GM23338 (cell line): Measurements from ENCODE around the gene REEP1. TPM values are rescaled to one million over a fixed set of nuclear protein-coding genes. Genes with fewer than 3 reads are reported as not detected.

Source experiments
- ATAC-seq: fragments of 200-7000 bp; cut with Tn5 transposase; 3 replicates; pipeline ENCODE4 v1.9.1; 2020
- DNase-seq: peaks from one replicate; pipeline ENCODE4 v3.0.0-alpha.2; 2015; ENCODE audit warnings: low spot score
- H2AFZ ChIP-seq: fragments of 200-600 bp; sonication (generic); 2 replicates; pipeline ENCODE4 v1.8.0; 2016; ENCODE audit warnings: antibody characterized with exemption, mild to moderate bottlenecking, moderate library complexity
- H3F3A ChIP-seq: fragments of 200-600 bp; sonication (generic); replicated peaks from 2 replicates; pipeline ENCODE4 v1.8.0; 2017; ENCODE audit warnings: antibody characterized with exemption, mixed run types, low read depth
- H3K27ac ChIP-seq: fragments of 200-600 bp; sonication (generic); 2 replicates; pipeline ENCODE4 v1.6.1; 2016; ENCODE audit warnings: low read depth
- H3K27me3 ChIP-seq: fragments of 200-600 bp; sonication (generic); 2 replicates; pipeline ENCODE4 v1.8.0; 2016; ENCODE audit warnings: mild to moderate bottlenecking, mixed run types, moderate library complexity; ENCODE audit not compliant: insufficient read depth
- H3K36me3 ChIP-seq: fragments of 200-600 bp; sonication (generic); 2 replicates; pipeline ENCODE4 v1.8.0; 2016; ENCODE audit warnings: mild to moderate bottlenecking; ENCODE audit not compliant: insufficient read depth
- H3K4me1 ChIP-seq: fragments of 200-600 bp; sonication (generic); 2 replicates; pipeline ENCODE4 v1.8.0; 2016; ENCODE audit warnings: mild to moderate bottlenecking, moderate library complexity; ENCODE audit not compliant: insufficient read depth
- H3K4me2 ChIP-seq: fragments of 200-600 bp; sonication (generic); 2 replicates; pipeline ENCODE4 v1.7.1; 2017; ENCODE audit warnings: mixed run types
- H3K4me3 ChIP-seq: fragments of 200-600 bp; sonication (generic); 2 replicates; pipeline ENCODE4 v1.6.1; 2016; ENCODE audit warnings: mixed run types
- H3K79me2 ChIP-seq: fragments of 200-600 bp; sonication (generic); replicated peaks from 2 replicates; pipeline ENCODE4 v1.8.0; 2017; ENCODE audit warnings: mild to moderate bottlenecking; ENCODE audit not compliant: insufficient read depth
- H3K9me2 ChIP-seq: fragments of 200-600 bp; sonication (generic); 2 replicates; pipeline ENCODE4 v1.8.0; 2017; ENCODE audit not compliant: insufficient read depth
- H4K20me1 ChIP-seq: fragments of 200-600 bp; sonication (generic); replicated peaks from 2 replicates; pipeline ENCODE4 v1.8.0; 2017; ENCODE audit warnings: mild to moderate bottlenecking; ENCODE audit not compliant: insufficient read depth
- H3K27ac Mint-ChIP-seq: 2 replicates; pipeline ENCODE4 v1.8.0; 2020; ENCODE audit warnings: inconsistent platforms, mild to moderate bottlenecking, moderate library complexity, mixed read lengths
- H3K27me3 Mint-ChIP-seq: 3 replicates; pipeline ENCODE4 v1.8.0; 2022; ENCODE audit warnings: low read depth, mild to moderate bottlenecking, moderate library complexity, mixed read lengths, inconsistent platforms; ENCODE audit not compliant: insufficient read depth, poor library complexity
- H3K36me3 Mint-ChIP-seq: 3 replicates; pipeline ENCODE4 v1.8.0; 2021; ENCODE audit warnings: low read depth, mild to moderate bottlenecking, inconsistent platforms, moderate library complexity, mixed read lengths
- H3K4me1 Mint-ChIP-seq: 3 replicates; pipeline ENCODE4 v1.8.0; 2020; ENCODE audit warnings: mild to moderate bottlenecking, inconsistent platforms, mixed read lengths
- H3K4me3 Mint-ChIP-seq: 3 replicates; pipeline ENCODE4 v1.8.0; 2021; ENCODE audit warnings: moderate library complexity, mild to moderate bottlenecking, inconsistent platforms, mixed read lengths
- H3K9me3 Mint-ChIP-seq: 3 replicates; pipeline ENCODE4 v1.8.0; 2020; ENCODE audit warnings: moderate library complexity, mild to moderate bottlenecking, inconsistent platforms, mixed read lengths
- CREB1 ChIP-seq: fragments of 250-450 bp; sonication (Bioruptor Pico); IDR thresholded peaks from 2 replicates; pipeline ENCODE4 v1.5.0; 2020; ENCODE audit warnings: low read depth, mild to moderate bottlenecking, moderate library complexity
- EZH2phosphoT487 ChIP-seq: fragments of 200-600 bp; sonication (generic); IDR thresholded peaks from one replicate; pipeline ENCODE4 v1.8.1; 2018; ENCODE audit warnings: antibody characterized with exemption; ENCODE audit not compliant: unreplicated experiment
- polyA plus RNA-seq: library from polyadenylated mRNA; unstranded; fragments of >200 nt; fragmentation: Nextera tagmentation; extraction: Ambion mirVana; gene quantifications from 2 replicates; pipeline ENCODE4 v1.2.1, GENCODE V29; 2016
- total RNA-seq: library from RNA; depleted of rRNA; stranded (reverse); fragments of >200 nt; shearing (Covaris generic); gene quantifications from 2 replicates; pipeline ENCODE4 v1.2.3, GENCODE V29; 2014
- TF ChIP-seq, protein P1 (sequence below): fragments of 250-450 bp; sonication (Bioruptor Pico); IDR thresholded peaks from 2 replicates; pipeline ENCODE4 v1.5.0; 2020; ENCODE audit warnings: mild to moderate bottlenecking, moderate library complexity
- TF ChIP-seq, protein P2 (sequence below), 2 experiments: fragments of 200-600 bp in 1 of 2; sonication (generic) in 1 of 2; conservative IDR thresholded peaks; 2 replicates each; pipeline versions ENCODE4 v1.5.1 to v1.6.1; 2016 to 2017; ENCODE audit warnings: antibody characterized with exemption in 2 of 2, low read depth in 2 of 2, mild to moderate bottlenecking in 2 of 2, moderate library complexity in 1 of 2
- TF ChIP-seq, protein P3 (sequence below): IDR thresholded peaks from one replicate; pipeline ENCODE4 v1.6.1; 2018; ENCODE audit warnings: antibody characterized with exemption; ENCODE audit not compliant: unreplicated experiment

REEP1 gene
- total and polyA plus RNA-seq, 2 experiments from 2014 or later: 1.6 to 1.8 TPM

DNA sequence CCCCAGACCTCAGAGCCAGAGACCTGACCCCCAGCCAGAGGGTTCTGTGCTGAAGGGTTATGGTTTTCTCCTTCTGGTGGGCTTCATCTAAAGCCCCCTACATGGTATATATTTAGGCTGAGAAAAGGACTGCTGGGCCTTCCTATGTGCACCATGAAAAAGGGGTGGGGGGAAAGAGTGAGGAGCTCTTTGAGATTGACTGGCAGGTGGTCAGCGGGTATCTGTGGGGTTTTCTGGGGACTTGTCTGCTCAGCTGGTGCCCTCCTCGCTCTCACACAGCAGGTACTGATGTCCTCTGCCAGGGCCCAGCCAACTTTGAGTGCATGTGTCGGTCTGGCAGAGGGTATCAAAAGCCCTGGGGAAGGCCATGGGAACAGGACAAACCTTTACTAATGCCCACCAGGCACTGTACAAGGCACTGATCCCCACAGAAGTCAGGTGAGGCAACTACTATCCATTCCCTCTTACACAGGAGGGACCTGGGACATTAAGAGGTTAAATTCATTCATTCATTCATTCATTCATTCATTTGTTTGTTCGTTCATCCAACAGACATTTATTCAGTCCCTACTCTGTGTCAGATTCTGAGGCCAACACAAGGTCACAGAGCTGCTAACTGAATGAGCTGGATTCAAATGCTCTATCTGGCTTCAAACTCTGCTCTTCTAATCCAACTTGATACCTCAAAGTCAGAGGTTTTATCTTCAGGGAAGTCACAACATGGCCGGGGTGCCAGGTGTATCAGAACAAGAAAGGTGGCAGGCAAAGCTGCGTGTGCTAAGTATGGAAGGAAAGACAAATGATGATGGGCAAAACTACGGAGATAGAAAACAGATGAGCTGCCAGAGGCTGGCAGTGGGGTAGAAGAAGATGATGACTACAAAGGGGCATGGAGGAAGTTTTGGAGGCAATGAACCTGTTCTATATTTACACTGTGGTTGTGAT lies 44.6 kb downstream of the REEP1 start:
- no peaks in the 10 kb centered on the region for H3K4me1 ChIP-seq
- TF ChIP-seq, protein P1, sequence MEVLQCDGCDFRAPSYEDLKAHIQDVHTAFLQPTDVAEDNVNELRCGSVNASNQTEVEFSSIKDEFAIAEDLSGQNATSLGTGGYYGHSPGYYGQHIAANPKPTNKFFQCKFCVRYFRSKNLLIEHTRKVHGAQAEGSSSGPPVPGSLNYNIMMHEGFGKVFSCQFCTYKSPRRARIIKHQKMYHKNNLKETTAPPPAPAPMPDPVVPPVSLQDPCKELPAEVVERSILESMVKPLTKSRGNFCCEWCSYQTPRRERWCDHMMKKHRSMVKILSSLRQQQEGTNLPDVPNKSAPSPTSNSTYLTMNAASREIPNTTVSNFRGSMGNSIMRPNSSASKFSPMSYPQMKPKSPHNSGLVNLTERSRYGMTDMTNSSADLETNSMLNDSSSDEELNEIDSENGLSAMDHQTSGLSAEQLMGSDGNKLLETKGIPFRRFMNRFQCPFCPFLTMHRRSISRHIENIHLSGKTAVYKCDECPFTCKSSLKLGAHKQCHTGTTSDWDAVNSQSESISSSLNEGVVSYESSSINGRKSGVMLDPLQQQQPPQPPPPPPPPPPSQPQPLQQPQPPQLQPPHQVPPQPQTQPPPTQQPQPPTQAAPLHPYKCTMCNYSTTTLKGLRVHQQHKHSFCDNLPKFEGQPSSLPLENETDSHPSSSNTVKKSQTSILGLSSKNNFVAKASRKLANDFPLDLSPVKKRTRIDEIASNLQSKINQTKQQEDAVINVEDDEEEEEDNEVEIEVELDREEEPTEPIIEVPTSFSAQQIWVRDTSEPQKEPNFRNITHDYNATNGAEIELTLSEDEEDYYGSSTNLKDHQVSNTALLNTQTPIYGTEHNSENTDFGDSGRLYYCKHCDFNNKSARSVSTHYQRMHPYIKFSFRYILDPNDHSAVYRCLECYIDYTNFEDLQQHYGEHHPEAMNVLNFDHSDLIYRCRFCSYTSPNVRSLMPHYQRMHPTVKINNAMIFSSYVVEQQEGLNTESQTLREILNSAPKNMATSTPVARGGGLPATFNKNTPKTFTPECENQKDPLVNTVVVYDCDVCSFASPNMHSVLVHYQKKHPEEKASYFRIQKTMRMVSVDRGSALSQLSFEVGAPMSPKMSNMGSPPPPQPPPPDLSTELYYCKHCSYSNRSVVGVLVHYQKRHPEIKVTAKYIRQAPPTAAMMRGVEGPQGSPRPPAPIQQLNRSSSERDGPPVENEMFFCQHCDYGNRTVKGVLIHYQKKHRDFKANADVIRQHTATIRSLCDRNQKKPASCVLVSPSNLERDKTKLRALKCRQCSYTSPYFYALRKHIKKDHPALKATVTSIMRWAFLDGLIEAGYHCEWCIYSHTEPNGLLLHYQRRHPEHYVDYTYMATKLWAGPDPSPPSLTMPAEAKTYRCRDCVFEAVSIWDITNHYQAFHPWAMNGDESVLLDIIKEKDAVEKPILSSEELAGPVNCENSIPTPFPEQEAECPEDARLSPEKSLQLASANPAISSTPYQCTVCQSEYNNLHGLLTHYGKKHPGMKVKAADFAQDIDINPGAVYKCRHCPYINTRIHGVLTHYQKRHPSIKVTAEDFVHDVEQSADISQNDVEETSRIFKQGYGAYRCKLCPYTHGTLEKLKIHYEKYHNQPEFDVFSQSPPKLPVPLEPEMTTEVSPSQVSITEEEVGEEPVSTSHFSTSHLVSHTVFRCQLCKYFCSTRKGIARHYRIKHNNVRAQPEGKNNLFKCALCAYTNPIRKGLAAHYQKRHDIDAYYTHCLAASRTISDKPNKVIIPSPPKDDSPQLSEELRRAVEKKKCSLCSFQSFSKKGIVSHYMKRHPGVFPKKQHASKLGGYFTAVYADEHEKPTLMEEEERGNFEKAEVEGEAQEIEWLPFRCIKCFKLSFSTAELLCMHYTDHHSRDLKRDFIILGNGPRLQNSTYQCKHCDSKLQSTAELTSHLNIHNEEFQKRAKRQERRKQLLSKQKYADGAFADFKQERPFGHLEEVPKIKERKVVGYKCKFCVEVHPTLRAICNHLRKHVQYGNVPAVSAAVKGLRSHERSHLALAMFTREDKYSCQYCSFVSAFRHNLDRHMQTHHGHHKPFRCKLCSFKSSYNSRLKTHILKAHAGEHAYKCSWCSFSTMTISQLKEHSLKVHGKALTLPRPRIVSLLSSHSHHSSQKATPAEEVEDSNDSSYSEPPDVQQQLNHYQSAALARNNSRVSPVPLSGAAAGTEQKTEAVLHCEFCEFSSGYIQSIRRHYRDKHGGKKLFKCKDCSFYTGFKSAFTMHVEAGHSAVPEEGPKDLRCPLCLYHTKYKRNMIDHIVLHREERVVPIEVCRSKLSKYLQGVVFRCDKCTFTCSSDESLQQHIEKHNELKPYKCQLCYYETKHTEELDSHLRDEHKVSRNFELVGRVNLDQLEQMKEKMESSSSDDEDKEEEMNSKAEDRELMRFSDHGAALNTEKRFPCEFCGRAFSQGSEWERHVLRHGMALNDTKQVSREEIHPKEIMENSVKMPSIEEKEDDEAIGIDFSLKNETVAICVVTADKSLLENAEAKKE (CRISPR knock-in tag): no peak
- TF ChIP-seq, protein P2, sequence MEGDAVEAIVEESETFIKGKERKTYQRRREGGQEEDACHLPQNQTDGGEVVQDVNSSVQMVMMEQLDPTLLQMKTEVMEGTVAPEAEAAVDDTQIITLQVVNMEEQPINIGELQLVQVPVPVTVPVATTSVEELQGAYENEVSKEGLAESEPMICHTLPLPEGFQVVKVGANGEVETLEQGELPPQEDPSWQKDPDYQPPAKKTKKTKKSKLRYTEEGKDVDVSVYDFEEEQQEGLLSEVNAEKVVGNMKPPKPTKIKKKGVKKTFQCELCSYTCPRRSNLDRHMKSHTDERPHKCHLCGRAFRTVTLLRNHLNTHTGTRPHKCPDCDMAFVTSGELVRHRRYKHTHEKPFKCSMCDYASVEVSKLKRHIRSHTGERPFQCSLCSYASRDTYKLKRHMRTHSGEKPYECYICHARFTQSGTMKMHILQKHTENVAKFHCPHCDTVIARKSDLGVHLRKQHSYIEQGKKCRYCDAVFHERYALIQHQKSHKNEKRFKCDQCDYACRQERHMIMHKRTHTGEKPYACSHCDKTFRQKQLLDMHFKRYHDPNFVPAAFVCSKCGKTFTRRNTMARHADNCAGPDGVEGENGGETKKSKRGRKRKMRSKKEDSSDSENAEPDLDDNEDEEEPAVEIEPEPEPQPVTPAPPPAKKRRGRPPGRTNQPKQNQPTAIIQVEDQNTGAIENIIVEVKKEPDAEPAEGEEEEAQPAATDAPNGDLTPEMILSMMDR (conservative IDR thresholded peaks at IDR 0.05; ENCODE audit: low read depth in 2 of 2): no peak
- TF ChIP-seq, protein P3, sequence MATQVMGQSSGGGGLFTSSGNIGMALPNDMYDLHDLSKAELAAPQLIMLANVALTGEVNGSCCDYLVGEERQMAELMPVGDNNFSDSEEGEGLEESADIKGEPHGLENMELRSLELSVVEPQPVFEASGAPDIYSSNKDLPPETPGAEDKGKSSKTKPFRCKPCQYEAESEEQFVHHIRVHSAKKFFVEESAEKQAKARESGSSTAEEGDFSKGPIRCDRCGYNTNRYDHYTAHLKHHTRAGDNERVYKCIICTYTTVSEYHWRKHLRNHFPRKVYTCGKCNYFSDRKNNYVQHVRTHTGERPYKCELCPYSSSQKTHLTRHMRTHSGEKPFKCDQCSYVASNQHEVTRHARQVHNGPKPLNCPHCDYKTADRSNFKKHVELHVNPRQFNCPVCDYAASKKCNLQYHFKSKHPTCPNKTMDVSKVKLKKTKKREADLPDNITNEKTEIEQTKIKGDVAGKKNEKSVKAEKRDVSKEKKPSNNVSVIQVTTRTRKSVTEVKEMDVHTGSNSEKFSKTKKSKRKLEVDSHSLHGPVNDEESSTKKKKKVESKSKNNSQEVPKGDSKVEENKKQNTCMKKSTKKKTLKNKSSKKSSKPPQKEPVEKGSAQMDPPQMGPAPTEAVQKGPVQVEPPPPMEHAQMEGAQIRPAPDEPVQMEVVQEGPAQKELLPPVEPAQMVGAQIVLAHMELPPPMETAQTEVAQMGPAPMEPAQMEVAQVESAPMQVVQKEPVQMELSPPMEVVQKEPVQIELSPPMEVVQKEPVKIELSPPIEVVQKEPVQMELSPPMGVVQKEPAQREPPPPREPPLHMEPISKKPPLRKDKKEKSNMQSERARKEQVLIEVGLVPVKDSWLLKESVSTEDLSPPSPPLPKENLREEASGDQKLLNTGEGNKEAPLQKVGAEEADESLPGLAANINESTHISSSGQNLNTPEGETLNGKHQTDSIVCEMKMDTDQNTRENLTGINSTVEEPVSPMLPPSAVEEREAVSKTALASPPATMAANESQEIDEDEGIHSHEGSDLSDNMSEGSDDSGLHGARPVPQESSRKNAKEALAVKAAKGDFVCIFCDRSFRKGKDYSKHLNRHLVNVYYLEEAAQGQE: no peak
- TF ChIP-seq CREB1 (CRISPR knock-in tag): no peak
- TF ChIP-seq EZH2phosphoT487: no peak
- H2AFZ ChIP-seq: no peak overlapping the region
- ATAC-seq: no peak
- H3K36me3 ChIP-seq: no peaks in the 10 kb centered on the region
- H3K4me3 Mint-ChIP-seq: no peak overlapping the region
- no peak for DNase-seq
- H3K4me3 ChIP-seq: no peak overlapping the region
- peaks cover 1% of the 10 kb centered on the region for H3K27me3 Mint-ChIP-seq
- no peak overlapping the region for H3K27ac Mint-ChIP-seq
- H3K9me3 Mint-ChIP-seq: no peaks in the 10 kb centered on the region; the same call in 2 of the 3 replicates
- H3F3A ChIP-seq: no peaks in the 10 kb centered on the region
- no peak overlapping the region for H3K27ac ChIP-seq
- no peaks in the 10 kb centered on the region for H3K79me2 ChIP-seq
- H3K4me2 ChIP-seq: no peak overlapping the region
- H3K9me2 ChIP-seq: no peaks in the 10 kb centered on the region
- no peaks in the 10 kb centered on the region for H3K4me1 Mint-ChIP-seq
- H4K20me1 ChIP-seq: no peaks in the 10 kb centered on the region
- no peaks in the 10 kb centered on the region for H3K27me3 ChIP-seq
- H3K36me3 Mint-ChIP-seq: no peaks in the 10 kb centered on the region
